ENCODE results near the gene KBTBD7.
"Not testable (repeated sequence)": the region's sequence is repeated elsewhere in the genome, so short reads cannot be mapped to it uniquely, and the experiment has no call there.

KBTBD7 gene

DNA sequence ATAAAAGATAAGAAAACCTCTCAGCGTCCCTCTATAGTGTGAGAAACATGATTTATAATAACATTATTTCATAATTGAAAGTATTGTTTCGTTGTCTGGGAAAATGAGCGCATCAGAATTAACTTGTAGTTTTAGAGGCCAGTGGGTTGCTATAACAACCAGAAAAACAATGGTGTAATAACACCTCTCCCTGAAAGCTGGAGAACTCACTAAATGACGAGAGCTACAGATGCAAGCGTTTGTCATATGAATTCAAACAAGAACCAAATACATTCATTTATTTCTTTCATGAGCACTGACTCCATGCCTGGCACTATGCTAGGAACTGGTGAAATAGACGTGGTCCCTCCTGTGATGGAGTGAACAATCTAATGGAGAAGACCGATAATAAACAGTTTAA lies 16.3 kb downstream of the KBTBD7 start:
- FAIRE-seq, result no peak
- TF ChIP-seq POLR2A (IDR thresholded peaks at IDR 0.05; ENCODE audit: low read depth, low read length), result no peak
- no peak for DNase-seq (ENCODE audit: insufficient read length, low spot score)

DNA sequence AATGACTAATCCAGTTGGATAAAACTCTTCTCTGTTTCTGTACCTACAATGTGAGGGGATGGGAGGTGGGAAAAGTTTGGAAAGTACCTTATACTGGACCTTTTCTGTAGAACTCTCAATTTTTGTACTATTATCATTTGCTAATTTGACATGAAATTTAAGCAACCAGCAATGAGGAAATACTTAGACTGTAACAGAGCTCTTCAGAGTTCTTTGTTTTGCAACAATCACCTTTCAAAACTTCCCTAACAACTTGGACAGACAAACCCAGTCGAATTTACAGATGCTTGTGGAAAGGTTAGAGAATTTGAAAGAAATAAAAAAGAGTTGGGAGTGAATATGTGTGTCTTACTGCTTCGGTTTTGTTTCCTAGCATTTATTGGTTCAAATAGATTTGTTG lies 16.8 kb downstream of the KBTBD7 start:
- no peak for TF ChIP-seq POLR2A (IDR thresholded peaks at IDR 0.05; ENCODE audit: low read depth, low read length)
- no peak for FAIRE-seq
- DNase-seq (ENCODE audit: insufficient read length, low spot score), result no peak

DNA sequence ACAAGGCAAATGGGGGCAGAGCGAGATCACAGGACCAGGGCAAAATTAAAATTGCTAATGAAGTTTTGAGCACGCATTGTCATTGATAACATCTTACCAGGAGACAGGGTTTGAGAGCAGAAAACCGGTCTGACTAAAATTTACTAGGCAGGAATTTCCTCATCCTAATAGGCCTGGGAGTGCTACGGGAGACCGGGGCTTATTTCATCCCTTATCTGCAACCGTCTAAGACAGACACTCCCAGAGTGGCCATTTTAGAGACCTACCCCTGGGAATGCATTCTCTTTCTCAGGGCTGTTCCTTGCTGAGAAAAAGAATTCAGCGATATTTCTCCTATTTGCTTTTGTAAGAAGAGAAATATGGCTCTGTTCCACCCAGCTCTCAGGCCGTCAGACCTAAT lies 18.8 kb downstream of the KBTBD7 start:
- DNase-seq (ENCODE audit: insufficient read length, low spot score); FAIRE-seq: not testable (repeated sequence)

DNA sequence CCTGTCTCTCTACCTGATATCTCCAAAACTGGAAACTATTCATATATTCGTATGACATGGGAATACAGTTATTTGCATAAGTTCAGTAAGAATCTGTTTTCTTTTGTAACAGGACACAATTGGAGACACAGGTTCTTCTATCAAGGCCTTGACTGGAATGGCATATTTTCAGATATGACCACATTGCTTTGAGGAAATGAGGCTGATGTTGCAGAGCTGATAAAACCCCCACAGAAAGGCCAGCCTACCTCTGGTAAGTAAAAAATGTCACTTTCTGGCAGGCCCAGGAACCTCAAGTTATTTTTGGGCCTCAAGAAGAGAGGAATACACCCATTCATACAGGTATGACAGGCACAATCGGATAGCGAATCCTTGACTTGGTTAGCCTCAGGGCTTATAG lies 32.2 kb downstream of the KBTBD7 start:
- FAIRE-seq (no peak), DNase-seq (ENCODE audit: insufficient read length, low spot score) (no peak)
- TF ChIP-seq POLR2A (IDR thresholded peaks at IDR 0.05; ENCODE audit: low read depth, low read length), result no peak

DNA sequence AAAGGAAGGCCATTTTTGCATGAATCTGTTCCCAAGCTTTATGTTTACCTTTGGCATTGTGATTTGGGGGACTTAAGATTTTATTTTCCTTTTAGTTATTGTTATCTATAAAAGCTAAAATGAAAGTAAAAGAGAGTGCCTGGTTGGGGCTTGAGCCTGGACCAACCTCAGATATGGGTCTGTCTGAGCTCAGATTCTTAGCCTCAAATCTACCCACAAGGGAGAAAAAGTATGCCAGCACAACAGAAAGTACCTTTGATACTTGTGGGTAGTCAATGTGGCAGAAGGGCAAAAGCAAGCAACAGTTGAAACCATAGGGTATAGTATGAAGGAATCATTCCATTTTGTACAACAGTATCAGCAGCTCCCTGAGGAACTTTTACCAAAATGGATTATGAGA lies 35.2 kb downstream of the KBTBD7 start:
- no peak for FAIRE-seq
- TF ChIP-seq POLR2A (IDR thresholded peaks at IDR 0.05; ENCODE audit: low read depth, low read length), result no peak
- no peak for DNase-seq (ENCODE audit: insufficient read length, low spot score)

DNA sequence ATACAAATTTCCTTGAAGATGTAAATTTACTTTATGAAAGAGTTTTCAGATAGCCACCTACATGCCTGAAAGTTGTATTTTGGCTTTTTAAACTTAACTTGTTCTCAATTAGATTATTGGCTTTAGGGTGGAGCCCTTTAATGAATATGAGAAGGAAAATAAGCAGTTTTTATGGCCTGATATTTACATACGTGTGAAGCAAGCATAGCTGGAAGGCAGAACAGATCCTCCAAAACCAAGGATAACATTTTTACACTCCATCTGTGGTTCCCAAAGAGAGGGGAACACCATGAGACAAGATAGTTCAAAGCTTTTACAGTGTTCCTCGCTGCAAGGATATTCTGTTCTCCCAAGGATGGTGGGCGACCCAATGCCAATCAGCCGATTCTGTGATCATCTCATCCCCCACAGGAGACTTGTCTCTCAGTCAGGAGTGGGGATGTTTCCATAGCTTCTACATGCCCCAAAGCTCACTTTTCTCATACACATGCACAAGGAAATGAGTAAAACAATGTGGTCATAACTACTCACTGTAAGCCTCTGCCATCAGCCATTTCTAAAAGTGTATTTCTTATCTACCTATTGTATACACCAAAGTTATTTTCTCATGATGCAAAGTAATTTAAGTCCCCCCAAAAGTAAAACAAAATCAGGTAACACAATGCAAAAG lies 37.2 kb downstream of the KBTBD7 start:
- FAIRE-seq (no peak), DNase-seq (ENCODE audit: insufficient read length, low spot score) (no peak)
- TF ChIP-seq POLR2A (IDR thresholded peaks at IDR 0.05; ENCODE audit: low read depth, low read length), result no peak

DNA sequence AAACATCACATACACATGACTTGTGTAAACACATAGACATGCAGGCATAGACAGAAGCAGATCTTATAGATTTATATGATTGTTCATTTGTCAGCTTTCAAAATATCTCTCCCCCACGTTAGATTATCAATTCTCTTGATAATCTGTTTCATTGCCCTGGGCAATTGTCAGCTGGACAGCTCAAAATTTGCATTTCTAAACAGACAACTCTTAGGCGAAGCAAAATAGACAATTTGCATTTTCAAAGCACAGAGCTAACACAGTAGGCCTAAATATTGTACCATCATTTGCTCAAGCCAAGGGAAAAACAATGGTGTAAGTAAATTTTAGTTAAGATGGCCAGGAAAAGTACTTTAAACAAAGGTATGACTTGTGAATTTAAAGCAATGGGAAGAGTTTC lies 37.7 kb downstream of the KBTBD7 start:
- FAIRE-seq (no peak), DNase-seq (ENCODE audit: insufficient read length, low spot score) (no peak)
- no peak for TF ChIP-seq POLR2A (IDR thresholded peaks at IDR 0.05; ENCODE audit: low read depth, low read length)

DNA sequence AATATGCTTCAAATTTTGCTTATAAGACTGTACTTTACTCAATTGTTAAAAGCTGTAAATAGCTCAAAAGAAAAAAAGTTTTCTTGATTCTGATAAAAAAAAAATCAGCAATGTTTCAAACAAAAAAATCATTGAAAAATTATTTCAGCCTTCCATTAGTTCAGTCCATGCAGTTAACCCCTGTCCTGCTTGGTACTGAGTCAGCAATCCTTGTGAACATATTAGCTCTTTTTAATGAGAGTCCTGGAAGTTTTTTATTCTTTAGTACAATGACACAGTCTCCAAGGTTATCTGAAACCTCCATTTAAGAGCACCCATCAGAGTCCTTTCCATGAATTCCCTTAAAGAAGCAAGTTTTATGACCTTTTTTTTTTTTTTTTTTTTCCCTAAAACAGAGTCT lies 40.3 kb downstream of the KBTBD7 start:
- no peak for FAIRE-seq
- TF ChIP-seq POLR2A (IDR thresholded peaks at IDR 0.05; ENCODE audit: low read depth, low read length), result no peak
- no peak for DNase-seq (ENCODE audit: insufficient read length, low spot score)

DNA sequence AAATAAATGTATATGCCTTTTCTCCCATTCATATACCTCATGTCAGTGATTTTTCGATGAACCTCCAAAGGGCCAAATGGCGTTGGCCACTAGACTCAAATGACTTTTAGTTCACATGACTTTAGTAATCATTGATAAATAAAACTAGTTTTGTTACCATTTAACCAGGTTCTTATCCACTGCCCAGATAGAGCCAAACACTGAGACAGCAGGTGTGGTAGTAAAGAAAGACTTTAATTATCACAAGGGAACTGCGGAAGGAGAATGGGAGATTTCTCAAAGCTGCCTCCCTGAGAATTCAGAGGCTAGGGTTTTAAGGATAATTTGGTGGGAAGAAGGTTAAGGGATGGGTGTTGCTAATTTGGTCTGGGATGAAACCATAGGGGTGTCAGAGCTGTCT lies 42.4 kb downstream of the KBTBD7 start:
- DNase-seq (ENCODE audit: insufficient read length, low spot score), result no peak
- TF ChIP-seq POLR2A (IDR thresholded peaks at IDR 0.05; ENCODE audit: low read depth, low read length), result no peak
- FAIRE-seq, result no peak

DNA sequence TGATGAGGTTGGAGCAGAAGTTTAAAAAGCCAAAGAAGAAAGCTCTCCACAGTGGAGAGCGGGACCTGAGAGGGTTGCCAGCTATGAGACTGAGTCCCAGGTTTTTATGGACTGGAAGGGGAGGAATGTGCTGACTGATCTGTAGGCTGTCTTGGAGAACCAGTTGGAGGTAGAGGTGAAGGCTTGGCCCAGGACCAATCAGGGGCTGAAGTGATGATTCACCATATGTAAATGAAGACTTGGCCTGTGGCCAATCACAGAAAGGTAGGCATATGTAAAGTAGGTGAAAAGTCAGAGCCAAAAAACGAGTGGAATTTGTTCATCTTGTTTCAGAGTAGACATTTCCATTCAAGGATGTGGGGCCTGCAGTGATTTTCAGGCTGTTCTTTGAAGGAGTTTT lies 44.3 kb downstream of the KBTBD7 start:
- no peak for TF ChIP-seq POLR2A (IDR thresholded peaks at IDR 0.05; ENCODE audit: low read depth, low read length)
- DNase-seq (ENCODE audit: insufficient read length, low spot score) (no peak), FAIRE-seq (no peak)

DNA sequence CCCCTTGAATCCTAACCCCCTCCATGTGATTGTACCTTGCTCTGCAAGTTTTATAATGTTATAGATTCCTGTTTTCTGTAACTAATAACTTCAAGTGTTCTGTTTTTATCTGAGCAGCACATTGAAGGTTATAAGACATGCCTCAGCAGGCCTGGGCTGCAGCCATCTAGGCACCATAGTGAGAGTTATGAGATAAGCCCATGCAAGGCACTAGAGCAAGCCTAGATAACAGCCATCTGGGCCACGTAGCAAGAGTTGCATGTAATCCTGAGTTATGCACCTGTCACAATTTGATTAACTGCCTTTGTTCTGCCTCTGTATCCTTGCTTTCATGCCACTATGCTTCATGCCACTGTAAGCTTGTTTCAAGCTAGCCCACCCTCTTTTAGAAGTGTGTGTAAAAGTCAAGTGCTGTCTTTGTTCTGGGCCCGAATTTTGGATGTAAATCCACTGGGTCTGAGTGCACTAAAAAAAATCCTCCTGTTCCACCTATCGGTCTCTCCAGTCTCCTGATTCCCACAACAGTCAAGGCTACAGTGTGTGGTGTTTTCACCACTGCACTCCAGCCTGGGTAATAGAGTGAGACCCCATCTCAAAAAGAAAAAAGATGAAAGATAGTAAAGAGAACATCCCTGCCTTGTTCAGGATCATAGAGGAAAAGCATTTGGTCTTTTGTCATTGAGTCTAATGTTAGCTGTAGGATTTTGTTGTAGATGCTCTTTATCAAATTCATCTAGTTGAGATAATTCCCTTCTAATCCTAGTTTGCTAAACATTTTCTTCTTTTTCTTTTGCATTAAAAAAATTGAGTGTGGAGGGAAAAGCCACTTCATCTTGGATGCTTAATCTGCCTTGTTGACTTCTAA lies 45.7 kb downstream of the KBTBD7 start:
- TF ChIP-seq POLR2A (IDR thresholded peaks at IDR 0.05; ENCODE audit: low read depth, low read length), result no peak
- no peak for DNase-seq (ENCODE audit: insufficient read length, low spot score)
- no peak for FAIRE-seq

DNA sequence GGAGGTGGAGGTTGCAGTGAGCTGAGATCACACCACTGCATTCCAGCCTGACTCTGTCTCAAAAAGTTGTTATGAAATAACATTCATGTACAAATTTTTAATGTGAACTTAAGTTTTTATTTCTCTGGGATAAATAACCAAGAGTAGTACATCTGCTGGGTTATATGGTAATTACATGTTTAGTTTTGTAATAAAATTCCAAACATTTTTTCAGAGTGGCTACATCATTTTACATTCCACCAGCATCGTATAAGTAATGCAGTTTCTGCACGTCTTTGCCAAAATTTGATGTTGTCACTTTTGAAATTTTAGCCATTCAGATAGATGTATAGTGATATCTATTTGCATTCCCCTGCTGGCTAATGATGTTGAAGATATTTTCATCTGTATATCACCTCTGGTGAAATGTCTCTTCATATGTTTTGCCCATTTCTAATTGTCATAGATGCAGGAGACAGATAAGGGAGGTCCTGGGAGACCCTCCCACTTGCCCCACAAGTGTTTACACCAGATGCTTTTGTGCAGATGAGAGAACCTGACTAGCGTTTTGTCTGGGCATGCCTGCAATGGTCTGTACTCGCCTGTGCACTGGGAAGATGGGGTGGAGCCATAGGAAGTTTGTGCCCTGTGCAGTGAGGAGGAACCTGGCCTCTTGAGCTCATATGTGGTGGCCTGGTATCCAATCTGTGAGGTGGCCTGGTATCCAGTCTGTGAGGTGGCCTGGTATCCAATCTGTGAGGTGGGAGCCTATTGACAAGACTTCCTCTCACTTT lies 49.0 kb downstream of the KBTBD7 start:
- TF ChIP-seq POLR2A (IDR thresholded peaks at IDR 0.05; ENCODE audit: low read depth, low read length), result no peak
- FAIRE-seq (no peak), DNase-seq (ENCODE audit: insufficient read length, low spot score) (no peak)

DNA sequence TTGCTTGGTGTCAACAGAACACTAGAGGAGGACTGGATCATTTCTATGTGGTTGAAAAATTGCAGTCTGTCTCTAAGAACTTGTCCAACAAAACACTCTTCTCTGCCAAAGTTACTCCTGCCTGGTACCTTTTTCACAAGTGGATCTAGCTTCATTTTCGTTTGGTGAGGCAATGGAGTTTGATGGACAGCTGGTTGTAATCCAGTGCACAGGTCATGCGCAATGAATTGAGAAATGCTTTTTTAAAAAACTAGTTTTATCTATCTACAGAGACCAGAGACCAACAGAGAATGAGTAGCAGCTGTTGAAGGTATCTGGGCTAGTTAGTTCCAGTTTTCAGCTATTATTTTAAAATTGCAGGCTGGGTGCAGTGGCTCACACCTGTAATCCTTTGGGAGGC lies 49.8 kb downstream of the KBTBD7 start:
- no peak for TF ChIP-seq POLR2A (IDR thresholded peaks at IDR 0.05; ENCODE audit: low read depth, low read length)
- DNase-seq (ENCODE audit: insufficient read length, low spot score) (no peak), FAIRE-seq (no peak)
